Neural cell (in vitro differentiated cells): ENCODE data around the gene EDARADD. TPM values are rescaled to one million over a fixed set of nuclear protein-coding genes. Genes with fewer than 3 reads are reported as not detected.

Source experiments
- H2AFZ ChIP-seq: fragments of 200-600, 300-800 bp; sonication (generic), shearing (Covaris generic); 2 replicates; pipeline ENCODE4 v1.6.0; 2014; ENCODE audit warnings: low read depth, mild to moderate bottlenecking, antibody characterized with exemption, low read length, moderate library complexity
- H3F3A ChIP-seq: fragments of 200-600 bp; shearing (Covaris generic); 2 replicates; pipeline ENCODE4 v1.6.1; 2016; ENCODE audit warnings: mild to moderate bottlenecking, moderate library complexity, mixed read lengths, antibody characterized with exemption, low read length; ENCODE audit not compliant: insufficient read depth, poor library complexity, severe bottlenecking
- H3K27ac ChIP-seq: fragments of 200-600, 300-800 bp; sonication (generic), shearing (Covaris generic); 2 replicates; pipeline ENCODE4 v1.5.1; 2014; ENCODE audit warnings: mild to moderate bottlenecking, low read length, moderate library complexity
- H3K27me3 ChIP-seq: fragments of 300-800, 200-600 bp; sonication (generic), shearing (Covaris generic); 2 replicates; pipeline ENCODE4 v1.6.0; 2014; ENCODE audit warnings: mild to moderate bottlenecking, low read depth, low read length, moderate library complexity; ENCODE audit not compliant: insufficient read depth
- H3K36me3 ChIP-seq: fragments of 300-800, 200-600 bp; sonication (generic), shearing (Covaris generic); 2 replicates; pipeline ENCODE4 v1.5.1; 2014; ENCODE audit warnings: mild to moderate bottlenecking, antibody characterized with exemption, low read length, moderate library complexity; ENCODE audit not compliant: insufficient read depth
- H3K4me2 ChIP-seq: fragments of 300-800, 200-600 bp; sonication (generic), shearing (Covaris generic); 2 replicates; pipeline ENCODE4 v1.6.0; 2014; ENCODE audit warnings: mild to moderate bottlenecking, low read length
- H3K4me3 ChIP-seq: fragments of 300-800, 200-600 bp; sonication (generic), shearing (Covaris generic); 2 replicates; pipeline ENCODE4 v1.5.1; 2014; ENCODE audit warnings: mild to moderate bottlenecking, low read length, moderate library complexity
- H3K79me2 ChIP-seq: fragments of 200-600 bp; shearing (Covaris generic); replicated peaks from 2 replicates; pipeline ENCODE4 v1.6.0; 2014; ENCODE audit warnings: mild to moderate bottlenecking, low read length, moderate library complexity; ENCODE audit not compliant: insufficient read depth
- H3K9ac ChIP-seq: fragments of 300-800, 200-600 bp; sonication (generic), shearing (Covaris generic); 2 replicates; pipeline ENCODE4 v1.6.1; 2016; ENCODE audit warnings: mild to moderate bottlenecking, low read length, mixed read lengths
- H3K9me2 ChIP-seq: fragments of 200-600 bp; shearing (Covaris generic); 2 replicates; pipeline ENCODE4 v1.6.1; 2016; ENCODE audit warnings: mild to moderate bottlenecking, low read length, mixed read lengths; ENCODE audit not compliant: insufficient read depth
- H3K9me3 ChIP-seq: fragments of 200-600, 300-800 bp; sonication (generic), shearing (Covaris generic); 2 replicates; pipeline ENCODE4 v1.6.1; 2016; ENCODE audit warnings: mild to moderate bottlenecking, mixed run types, low read length, moderate library complexity, mixed read lengths
- H4K20me1 ChIP-seq: fragments of 200-600 bp; shearing (Covaris generic); 2 replicates; pipeline ENCODE4 v1.6.1; 2016; ENCODE audit warnings: mild to moderate bottlenecking, mixed run types; ENCODE audit not compliant: insufficient read depth
- CTCF ChIP-seq: fragments of 450-650 bp; IDR thresholded peaks from 2 replicates; pipeline ENCODE4 v1.5.1; 2014; ENCODE audit warnings: antibody characterized with exemption, mild to moderate bottlenecking, moderate library complexity; ENCODE audit not compliant: poor library complexity, severe bottlenecking
- EP300 ChIP-seq: fragments of 450-650 bp; conservative IDR thresholded peaks from 2 replicates; pipeline ENCODE4 v1.6.1; 2014; ENCODE audit warnings: antibody characterized with exemption, mild to moderate bottlenecking, moderate library complexity; ENCODE audit not compliant: poor library complexity, severe bottlenecking
- EZH2 ChIP-seq: fragments of 200-600, 300-800 bp; shearing (Covaris generic), sonication (generic); IDR thresholded peaks from 2 replicates; pipeline ENCODE4 v1.6.1; 2014; ENCODE audit warnings: antibody characterized with exemption, low read length, borderline replicate concordance, mild to moderate bottlenecking; ENCODE audit not compliant: insufficient read depth, poor library complexity, severe bottlenecking
- MXI1 ChIP-seq: fragments of 450-650 bp; conservative IDR thresholded peaks from 2 replicates; pipeline ENCODE4 v1.6.1; 2014; ENCODE audit warnings: antibody characterized with exemption, mild to moderate bottlenecking; ENCODE audit not compliant: poor library complexity, severe bottlenecking
- POLR2AphosphoS5 ChIP-seq: IDR thresholded peaks from 2 replicates; pipeline ENCODE4 v1.6.1; 2012
- RAD21 ChIP-seq: fragments of 450-650 bp; conservative IDR thresholded peaks from 2 replicates; pipeline ENCODE4 v1.6.1; 2014; ENCODE audit warnings: antibody characterized with exemption, mild to moderate bottlenecking, moderate library complexity
- REST ChIP-seq: IDR thresholded peaks from 2 replicates; pipeline ENCODE4 v1.6.1; 2012; ENCODE audit warnings: borderline replicate concordance
- SMC3 ChIP-seq: fragments of 450-650 bp; conservative IDR thresholded peaks from 2 replicates; pipeline ENCODE4 v1.6.1; 2014; ENCODE audit warnings: antibody characterized with exemption, mild to moderate bottlenecking, moderate library complexity; ENCODE audit not compliant: poor library complexity
- TAF1 ChIP-seq: IDR thresholded peaks from 2 replicates; pipeline ENCODE4 v1.6.1; 2012; ENCODE audit warnings: low read depth
- polyA plus RNA-seq: library from polyadenylated mRNA; depleted of rRNA; stranded (reverse); fragments of >200 nt; gene quantifications from 2 replicates; pipeline ENCODE4 v1.2.3, GENCODE V29; 2014

EDARADD gene
- polyA plus RNA-seq, 1 donor from 2014 or later, result 0.17 TPM

- Histone ChIP-seq H3K4me2 (no peak overlapping the region), H3K9me2 (no peaks in the 10 kb centered on the region), H4K20me1 (no peaks in the 10 kb centered on the region), H2AFZ (no peak overlapping the region), H3K27ac (no peak overlapping the region), H3K36me3 (no peaks in the 10 kb centered on the region), H3K79me2 (no peaks in the 10 kb centered on the region), H3K4me3 (no peak overlapping the region), H3K27me3 (no peaks in the 10 kb centered on the region), H3K9me3 (no peaks in the 10 kb centered on the region), H3K9ac (no peak overlapping the region), H3F3A (no peaks in the 10 kb centered on the region)
- TF ChIP-seq CTCF, result no peak
- TF ChIP-seq MXI1, result no peak
- TF ChIP-seq RAD21, result no peak
- no peak for TF ChIP-seq EP300
- TF ChIP-seq REST, result no peak
- TF ChIP-seq POLR2AphosphoS5, result no peak
- TF ChIP-seq TAF1, result no peak
- no peak for TF ChIP-seq SMC3
- TF ChIP-seq EZH2, result no peak
Observed at GRCh38 chr1:236471653-236472052, 77.6 kb downstream of the EDARADD start.

GRCh38 chr1:236472850-236473788 lies 79.0 kb downstream of the EDARADD start:
- H3K27me3 ChIP-seq, result no peaks in the 10 kb centered on the region
- H3K79me2 ChIP-seq, result no peaks in the 10 kb centered on the region
- no peak overlapping the region for H2AFZ ChIP-seq
- no peaks in the 10 kb centered on the region for H3K36me3 ChIP-seq
- H3K9me2 ChIP-seq, result no peaks in the 10 kb centered on the region
- H3K9me3 ChIP-seq, result no peaks in the 10 kb centered on the region
- H3K9ac ChIP-seq, result no peak overlapping the region
- H3K4me2 ChIP-seq, result no peak overlapping the region
- H3K4me3 ChIP-seq, result no peak overlapping the region
- TF ChIP-seq EP300, result no peak
- no peak for TF ChIP-seq EZH2
- no peak for TF ChIP-seq SMC3
- no peak for TF ChIP-seq RAD21
- TF ChIP-seq MXI1, result no peak
- no peak for TF ChIP-seq REST
- no peak for TF ChIP-seq CTCF
- TF ChIP-seq POLR2AphosphoS5, result no peak
- TF ChIP-seq TAF1, result no peak
- no peaks in the 10 kb centered on the region for H4K20me1 ChIP-seq
- H3F3A ChIP-seq, result no peaks in the 10 kb centered on the region
- H3K27ac ChIP-seq, result no peak overlapping the region
